HG03095 (cell line): Measurements from ENCODE around the gene PER3.
A peak's percentile ranks its signal among the peaks of the same experiment; 100 is the strongest.

Experiments
- ATAC-seq: cut with Tn5 transposase; IDR thresholded peaks from one replicate; pipeline ENCODE4 v1.9.1; 2021; ENCODE audit warnings: moderate library complexity; ENCODE audit not compliant: unreplicated experiment

Gene PER3

DNA sequence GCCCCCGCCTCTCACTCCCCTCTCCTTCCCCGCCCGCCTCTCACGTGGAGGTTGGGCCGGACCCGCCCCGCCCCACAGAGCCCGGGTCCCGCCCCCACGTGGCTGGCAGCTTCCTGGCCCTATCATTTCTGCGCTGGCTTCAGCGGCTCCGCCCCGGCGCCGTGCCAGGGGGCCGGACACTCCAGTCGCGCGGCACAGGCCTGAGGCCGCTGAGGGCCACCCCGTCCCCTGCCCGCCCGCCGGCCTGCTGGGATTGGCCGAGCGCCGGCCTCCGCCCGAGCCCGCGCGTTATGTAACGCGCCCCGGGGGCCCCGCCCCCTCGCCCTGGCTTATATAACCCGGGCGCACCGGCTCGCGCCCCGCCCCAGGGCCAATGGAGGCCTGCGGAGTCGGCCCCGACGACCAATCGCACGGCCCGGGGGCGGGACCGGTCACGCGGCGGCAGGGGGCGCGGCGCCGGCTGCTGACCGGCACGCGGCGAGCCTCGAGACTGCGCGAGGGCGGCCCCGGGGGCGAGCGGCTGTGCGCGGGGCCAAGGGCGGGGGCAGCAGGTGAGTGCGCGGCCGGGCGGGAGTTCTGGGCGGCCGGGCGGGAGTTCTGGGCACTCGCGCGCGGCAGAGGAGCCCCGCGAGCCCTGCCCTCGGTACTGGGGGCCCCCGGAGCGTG lies at the start of gene PER3:
Gene PER3, plus strand, starts transcription at position 466 of the 666 bp plus-strand sequence. CDS start 587 bp downstream, outside the sequence.
- peak; percentile 91 for ATAC-seq

GRCh38 chr1:7738044-7738443 lies 46.0 kb upstream of the PER3 start:
- no peak for ATAC-seq

- no peak for ATAC-seq
These were observed 40.7 kb upstream of the PER3 start for GRCh38 chr1:7743346-7743745.

GRCh38 chr1:7744882-7745281 lies 39.2 kb upstream of the PER3 start:
- ATAC-seq = no peak

DNA sequence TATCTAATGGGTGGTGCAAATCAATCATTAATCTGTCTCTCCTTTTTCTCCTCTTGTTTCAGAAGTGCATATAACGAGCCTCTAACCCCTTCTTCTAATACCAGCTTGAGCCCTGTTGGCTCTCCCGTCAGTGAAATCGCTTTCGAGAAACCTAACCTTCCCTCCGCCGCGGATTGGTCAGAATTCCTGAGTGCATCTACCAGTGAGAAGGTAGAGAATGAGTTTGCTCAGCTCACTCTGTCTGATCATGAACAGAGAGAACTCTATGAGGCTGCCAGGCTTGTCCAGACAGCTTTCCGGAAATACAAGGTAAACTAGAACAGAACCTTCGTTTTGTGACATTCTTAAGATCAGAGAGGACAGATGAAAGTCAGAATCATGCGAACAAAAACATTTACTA lies 38.3 kb upstream of the PER3 start:
- no peak for ATAC-seq

- ATAC-seq = no peak
These were observed 36.5 kb upstream of the PER3 start for GRCh38 chr1:7747605-7748004.

GRCh38 chr1:7749126-7749525 lies 35.0 kb upstream of the PER3 start:
- no peak for ATAC-seq

DNA sequence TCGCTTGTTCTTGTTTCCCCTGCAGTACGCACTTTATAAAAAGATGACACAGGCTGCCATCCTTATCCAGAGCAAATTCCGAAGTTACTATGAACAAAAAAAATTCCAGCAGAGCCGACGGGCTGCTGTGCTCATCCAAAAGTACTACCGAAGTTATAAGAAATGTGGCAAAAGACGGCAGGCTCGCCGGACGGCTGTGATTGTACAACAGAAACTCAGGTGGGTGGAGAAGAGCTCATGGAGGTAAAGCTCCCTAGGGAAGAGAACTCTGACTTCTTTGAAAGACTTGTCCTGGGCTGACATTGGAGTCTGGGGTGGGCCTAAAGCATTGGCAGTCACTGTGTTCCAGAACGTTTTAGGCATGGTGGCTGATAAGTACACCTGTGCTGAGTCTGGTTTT lies 32.9 kb upstream of the PER3 start:
- ATAC-seq = no peak

GRCh38 chr1:7752512-7753417 lies 31.3 kb upstream of the PER3 start:
- ATAC-seq = no peak

- ATAC-seq = no peak
These were observed 30.4 kb upstream of the PER3 start for GRCh38 chr1:7753641-7754040.

DNA sequence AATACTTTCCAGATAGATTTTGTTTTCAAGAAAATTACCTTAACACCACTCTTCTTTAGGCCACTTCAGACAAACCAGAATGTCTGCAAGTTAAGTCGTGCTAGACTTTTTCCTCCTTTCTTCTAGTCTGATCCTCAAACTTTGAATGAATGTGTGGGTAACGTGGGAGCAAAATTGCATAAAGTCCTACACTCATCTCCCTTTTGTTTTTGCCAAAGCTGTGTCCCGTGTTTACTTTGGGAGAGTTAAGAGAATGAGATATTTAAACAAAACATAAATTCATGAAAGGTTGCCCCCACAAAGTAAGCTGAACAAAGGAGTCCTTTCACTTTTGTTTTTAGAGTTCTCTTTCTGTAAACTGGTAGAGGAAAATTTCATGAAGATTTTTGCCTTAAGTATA lies 29.9 kb upstream of the PER3 start:
- ATAC-seq = no peak

- ATAC-seq = no peak
These were observed 28.6 kb upstream of the PER3 start for GRCh38 chr1:7755448-7755847.

GRCh38 chr1:7760245-7760644 lies 23.8 kb upstream of the PER3 start:
- ATAC-seq = no peak

DNA sequence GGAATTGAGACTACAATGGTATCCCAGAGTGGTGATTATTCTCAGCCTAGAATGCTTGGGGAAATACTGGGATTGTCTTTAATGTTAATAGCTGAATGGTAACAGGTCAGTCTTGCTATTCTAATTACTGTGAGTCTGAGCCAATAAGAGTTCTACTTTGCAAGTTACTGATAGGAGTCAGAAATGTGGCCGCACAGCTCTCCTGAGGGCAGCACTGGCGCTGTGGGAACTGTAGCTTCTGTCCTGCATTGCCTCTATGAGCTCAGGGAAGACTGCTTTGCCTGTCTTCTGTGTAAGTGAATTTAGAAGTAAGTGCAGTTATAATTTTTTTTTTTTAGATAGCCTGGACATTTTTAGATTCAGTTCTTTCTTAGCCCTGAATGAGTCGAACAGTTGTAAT lies 23.0 kb upstream of the PER3 start:
- no peak for ATAC-seq

DNA sequence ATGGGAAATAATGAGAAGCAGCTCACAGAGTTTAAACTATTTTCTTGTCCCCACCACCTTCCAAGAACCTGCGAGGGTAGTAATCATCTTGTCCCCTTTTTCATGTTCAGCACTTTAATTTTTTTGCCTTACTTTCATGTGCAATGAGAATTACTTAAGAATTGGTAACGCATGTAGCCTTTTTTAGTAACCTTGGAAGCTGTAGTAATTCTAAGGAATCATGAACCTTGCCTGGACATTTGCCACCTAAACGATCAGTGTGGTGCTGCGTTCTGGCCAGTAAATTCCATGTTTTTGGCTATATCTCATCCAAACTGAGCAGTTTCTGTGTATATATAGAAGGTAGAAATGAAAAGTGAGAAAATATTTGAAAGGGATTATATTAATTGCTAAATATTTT lies 16.9 kb upstream of the PER3 start:
- ATAC-seq = no peak

- no peak for ATAC-seq
These were observed 15.5 kb upstream of the PER3 start for GRCh38 chr1:7768583-7768982.

GRCh38 chr1:7769673-7770412 lies 14.2 kb upstream of the PER3 start:
- no peak for ATAC-seq

DNA sequence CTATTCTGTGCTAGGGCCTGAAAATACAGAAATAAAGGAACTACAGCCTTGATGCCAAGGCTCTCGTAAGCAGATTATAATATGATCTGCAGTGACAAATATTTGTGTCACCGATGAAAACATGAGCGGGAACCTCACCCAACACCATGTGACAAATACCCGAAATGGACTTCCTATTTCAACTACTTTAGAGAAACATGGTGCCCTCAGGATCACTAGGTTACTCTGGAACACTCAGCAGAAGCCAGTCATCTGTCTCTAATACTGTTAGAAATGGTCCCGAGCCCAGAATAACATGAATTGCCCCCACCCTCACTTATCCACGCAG lies 13.5 kb upstream of the PER3 start:
- ATAC-seq = no peak

DNA sequence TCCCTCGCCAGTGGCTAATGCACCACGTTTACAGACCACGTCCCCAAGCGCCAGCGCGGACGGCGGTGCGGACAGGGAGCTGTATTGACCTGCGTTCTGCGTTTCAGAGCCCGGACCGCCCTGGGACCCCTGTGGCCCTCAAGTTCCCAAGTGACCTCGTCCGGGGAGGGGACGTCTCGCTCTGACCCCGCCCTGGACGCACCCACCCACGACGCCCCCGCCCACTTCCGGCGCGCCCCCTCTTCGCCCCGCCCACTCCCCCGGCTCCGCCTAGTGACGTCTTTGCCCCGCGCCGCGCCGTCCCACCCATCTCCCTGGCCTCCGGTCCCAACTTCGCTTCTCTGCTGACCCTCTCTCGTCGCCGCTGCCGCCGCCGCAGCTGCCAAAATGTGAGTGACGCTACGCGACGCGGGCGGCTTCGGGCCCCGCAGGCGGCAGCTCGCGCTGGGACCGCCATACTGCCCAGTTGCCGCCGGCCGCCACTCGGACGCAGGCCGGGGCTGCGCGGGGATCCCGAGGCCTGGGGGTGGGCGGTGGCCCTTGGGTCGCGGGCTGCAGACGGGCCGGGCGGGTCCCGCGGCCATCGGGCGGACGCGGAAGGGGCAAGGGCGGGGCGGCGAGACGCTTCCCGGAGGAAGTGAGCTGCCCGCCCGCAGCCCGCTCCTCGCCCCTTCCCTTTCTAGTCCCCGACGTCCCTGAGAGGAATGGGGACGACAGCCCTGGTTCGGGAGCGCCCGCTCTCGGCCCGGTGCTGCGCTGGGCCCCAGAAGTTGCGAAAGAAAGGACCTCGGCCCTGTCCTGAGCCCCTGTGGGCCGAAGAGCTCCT lies 12.9 kb upstream of the PER3 start, which contains the start of gene VAMP3:
Gene VAMP3, plus strand, starts transcription at position 300 of the 826 bp plus-strand sequence. Its CDS starts 88 bp downstream, at position 388.
- peak; percentile 72 for ATAC-seq

- no peak for ATAC-seq
These were observed 12.2 kb upstream of the PER3 start for GRCh38 chr1:7771823-7772299.

DNA sequence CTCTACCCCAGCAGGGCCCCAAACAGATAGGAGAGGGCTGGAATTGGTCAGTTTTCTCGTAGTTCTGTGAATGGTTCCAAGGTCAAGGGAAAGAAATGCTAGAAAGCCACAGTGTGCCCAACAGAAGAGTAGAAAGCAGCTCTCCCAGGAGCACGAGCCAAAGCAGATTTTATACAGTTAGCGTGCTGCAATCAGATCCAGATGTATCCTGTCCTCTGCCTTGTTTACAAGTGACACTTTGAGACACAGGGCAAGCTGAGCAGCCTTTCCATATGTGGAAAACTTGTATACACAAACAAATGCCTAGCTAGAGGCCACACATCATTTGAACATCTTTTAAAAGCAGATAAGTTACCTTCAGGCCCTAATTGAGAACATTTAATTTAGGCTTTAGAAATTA lies 6.5 kb upstream of the PER3 start:
- ATAC-seq = no peak
